ENCODE measurements around the gene NTM.

Gene NTM

GRCh38 chr11:132137981-132138313 lies 767.5 kb downstream of the NTM start:
- DNase-seq = no peak

GRCh38 chr11:132139181-132139580 lies 768.8 kb downstream of the NTM start:
- DNase-seq = no peak

GRCh38 chr11:132140056-132140455 lies 769.6 kb downstream of the NTM start:
- no peak for DNase-seq

GRCh38 chr11:132142121-132142520 lies 771.7 kb downstream of the NTM start:
- no peak for DNase-seq

- no peak for DNase-seq
These were observed 772.1 kb downstream of the NTM start for GRCh38 chr11:132142554-132142953.

- no peak for DNase-seq
These were observed 777.0 kb downstream of the NTM start for GRCh38 chr11:132147464-132147863.

GRCh38 chr11:132154781-132155180 lies 784.4 kb downstream of the NTM start:
- DNase-seq = no peak

GRCh38 chr11:132158091-132158490 lies 787.7 kb downstream of the NTM start:
- DNase-seq = no peak

- no peak for DNase-seq
These were observed 788.3 kb downstream of the NTM start for GRCh38 chr11:132158696-132159095.

GRCh38 chr11:132161403-132162078 lies 791.1 kb downstream of the NTM start:
- DNase-seq = no peak

- DNase-seq = no peak
These were observed 798.0 kb downstream of the NTM start for GRCh38 chr11:132168344-132168981.

- DNase-seq = no peak
These were observed 800.6 kb downstream of the NTM start for GRCh38 chr11:132171031-132171430.

GRCh38 chr11:132174362-132175255 lies 804.2 kb downstream of the NTM start:
- no peak for DNase-seq

GRCh38 chr11:132177106-132177505 lies 806.7 kb downstream of the NTM start:
- DNase-seq = no peak

- no peak for DNase-seq
These were observed 813.7 kb downstream of the NTM start for GRCh38 chr11:132184079-132184478.

GRCh38 chr11:132185726-132186592 lies 815.5 kb downstream of the NTM start:
- DNase-seq = no peak

GRCh38 chr11:132186699-132187098 lies 816.3 kb downstream of the NTM start:
- no peak for DNase-seq

GRCh38 chr11:132187386-132187785 lies 817.0 kb downstream of the NTM start:
- no peak for DNase-seq

GRCh38 chr11:132187814-132188213 lies 817.4 kb downstream of the NTM start:
- no peak for DNase-seq

- DNase-seq = no peak
These were observed 826.5 kb downstream of the NTM start for GRCh38 chr11:132196928-132197327.

- DNase-seq = no peak
These were observed 830.0 kb downstream of the NTM start for GRCh38 chr11:132200353-132200936.

GRCh38 chr11:132202621-132203020 lies 832.2 kb downstream of the NTM start:
- no peak for DNase-seq

- DNase-seq = no peak
These were observed 834.6 kb downstream of the NTM start for GRCh38 chr11:132205006-132205405.
